Prostate gland (tissue), 2 donors: ENCODE measurements around the gene GALNT14.
"Not testable (repeated sequence)": the region's sequence is repeated elsewhere in the genome, so short reads cannot be mapped to it uniquely, and the experiment has no call there.

Experiments used
- POLR2A ChIP-seq: fragments of 450-650 bp; IDR thresholded peaks from one replicate; pipeline ENCODE4 v1.6.1; 2016; ENCODE audit warnings: antibody characterized with exemption, mild to moderate bottlenecking
- POLR2AphosphoS5 ChIP-seq: sonication (generic); formaldehyde crosslinking; IDR thresholded peaks from one replicate; pipeline ENCODE4 v1.6.1; 2017; ENCODE audit warnings: antibody characterized with exemption
- TF ChIP-seq, protein P1 (sequence below), 4 experiments: fragments of 200-600 bp in 2 of 4; fragments of 450-650 bp in 2 of 4; sonication (generic) in 2 of 4; IDR thresholded peaks; 1 replicate in 3 of 4; 2 replicates in 1 of 4; pipeline ENCODE4 v1.5.1; 2016 to 2019; ENCODE audit warnings: antibody characterized with exemption in 4 of 4, mild to moderate bottlenecking in 2 of 4, moderate library complexity in 2 of 4

DNA sequence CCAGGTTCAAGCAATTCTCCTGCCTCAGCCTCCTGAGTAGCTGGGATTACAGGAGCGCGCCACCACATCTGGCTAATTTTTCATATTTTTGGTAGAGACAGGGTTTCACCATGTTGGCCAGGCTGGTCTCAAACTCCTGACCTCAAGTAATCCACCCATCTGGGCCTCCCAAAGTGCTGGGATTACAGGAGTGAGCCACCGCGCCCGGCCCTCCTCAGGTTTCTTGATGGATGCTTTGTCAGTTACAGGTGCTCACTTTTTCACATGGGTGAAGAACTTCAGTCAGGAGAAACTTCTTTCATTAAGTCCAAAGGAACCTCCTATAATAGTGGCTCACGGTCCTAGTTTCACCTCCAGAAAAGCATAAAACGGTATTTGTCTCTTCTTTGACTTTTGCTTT, 45.7 kb upstream of the GALNT14 start:
- TF ChIP-seq, protein P1, sequence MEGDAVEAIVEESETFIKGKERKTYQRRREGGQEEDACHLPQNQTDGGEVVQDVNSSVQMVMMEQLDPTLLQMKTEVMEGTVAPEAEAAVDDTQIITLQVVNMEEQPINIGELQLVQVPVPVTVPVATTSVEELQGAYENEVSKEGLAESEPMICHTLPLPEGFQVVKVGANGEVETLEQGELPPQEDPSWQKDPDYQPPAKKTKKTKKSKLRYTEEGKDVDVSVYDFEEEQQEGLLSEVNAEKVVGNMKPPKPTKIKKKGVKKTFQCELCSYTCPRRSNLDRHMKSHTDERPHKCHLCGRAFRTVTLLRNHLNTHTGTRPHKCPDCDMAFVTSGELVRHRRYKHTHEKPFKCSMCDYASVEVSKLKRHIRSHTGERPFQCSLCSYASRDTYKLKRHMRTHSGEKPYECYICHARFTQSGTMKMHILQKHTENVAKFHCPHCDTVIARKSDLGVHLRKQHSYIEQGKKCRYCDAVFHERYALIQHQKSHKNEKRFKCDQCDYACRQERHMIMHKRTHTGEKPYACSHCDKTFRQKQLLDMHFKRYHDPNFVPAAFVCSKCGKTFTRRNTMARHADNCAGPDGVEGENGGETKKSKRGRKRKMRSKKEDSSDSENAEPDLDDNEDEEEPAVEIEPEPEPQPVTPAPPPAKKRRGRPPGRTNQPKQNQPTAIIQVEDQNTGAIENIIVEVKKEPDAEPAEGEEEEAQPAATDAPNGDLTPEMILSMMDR (IDR thresholded peaks at IDR 0.05): not testable (repeated sequence)
- TF ChIP-seq POLR2AphosphoS5, POLR2A: not testable (repeated sequence)
